GM12872 (cell line): Measurements from ENCODE around the gene JAZF1.

ENCODE experiments used
- CTCF ChIP-seq: IDR thresholded peaks from 3 replicates; pipeline ENCODE4 v1.5.1; 2011; ENCODE audit warnings: low read depth, mild to moderate bottlenecking, low read length, moderate library complexity; ENCODE audit not compliant: insufficient read depth

The JAZF1 gene

GRCh38 chr7:27948861-27949260 is 231.7 kb downstream of the JAZF1 start:
- TF ChIP-seq CTCF: no peak

GRCh38 chr7:27947586-27948278 is 232.9 kb downstream of the JAZF1 start:
- TF ChIP-seq CTCF: no peak

- no peak for TF ChIP-seq CTCF
Measured at GRCh38 chr7:27946351-27946750, 234.2 kb downstream of the JAZF1 start.

- TF ChIP-seq CTCF: no peak
Measured at GRCh38 chr7:27945058-27945795, 235.4 kb downstream of the JAZF1 start.

GRCh38 chr7:27944643-27945042 is 236.0 kb downstream of the JAZF1 start:
- no peak for TF ChIP-seq CTCF

- TF ChIP-seq CTCF: no peak
Measured at GRCh38 chr7:27943241-27943640, 237.4 kb downstream of the JAZF1 start.

GRCh38 chr7:27942711-27943110 is 237.9 kb downstream of the JAZF1 start:
- TF ChIP-seq CTCF: no peak
